H54 (cell line): ENCODE results near the gene TTYH2.

Experiments
- DNase-seq: peaks from one replicate; pipeline ENCODE4 v3.0.0; 2011; ENCODE audit warnings: low spot score, mixed read lengths; ENCODE audit not compliant: insufficient read length
- FAIRE-seq: peaks from 3 replicates; lab custom pipeline; 2011; peaks lifted over from hg19 to GRCh38; lab: Jason Lieb, UNC
- POLR2A ChIP-seq: IDR thresholded peaks from 2 replicates; pipeline ENCODE4 v1.6.1; 2011; ENCODE audit warnings: low read depth, mild to moderate bottlenecking, low read length

The TTYH2 gene

DNA sequence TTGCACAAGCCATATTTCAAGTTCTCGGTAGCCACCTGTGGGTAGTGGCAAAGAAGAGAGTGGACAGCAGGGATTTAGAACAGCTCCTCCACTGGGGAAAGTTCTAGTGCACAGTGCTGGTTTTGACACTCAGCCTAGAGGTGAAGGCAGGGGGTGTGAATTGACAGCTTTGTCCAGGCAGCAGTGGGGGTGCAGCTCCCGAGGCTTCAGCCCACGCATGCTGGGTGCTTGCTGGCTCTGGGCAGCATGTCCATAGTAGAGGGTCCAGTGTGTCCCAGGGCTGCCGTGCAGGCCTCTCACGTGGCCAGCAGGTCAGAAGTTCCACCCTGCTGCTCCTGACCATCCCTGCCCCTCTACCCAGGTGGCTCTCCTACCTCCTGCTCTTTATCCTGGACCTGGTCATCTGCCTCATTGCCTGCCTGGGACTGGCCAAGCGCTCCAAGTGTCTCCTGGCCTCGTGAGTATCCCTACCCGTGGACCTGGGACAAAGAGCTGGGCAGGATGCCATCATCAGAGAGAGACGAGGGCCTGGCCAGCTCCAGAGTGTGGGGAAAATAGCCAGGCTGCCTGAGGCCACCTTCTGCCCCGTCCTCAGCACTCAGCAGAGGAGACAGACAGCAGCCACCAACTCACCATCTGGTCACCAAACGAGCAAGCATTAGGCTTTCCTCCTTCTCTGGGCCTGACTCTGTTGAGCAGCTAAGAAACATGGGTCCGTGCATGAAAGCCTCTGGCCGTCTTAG is 29.8 kb downstream of the TTYH2 start:
- no peak for TF ChIP-seq POLR2A
- FAIRE-seq (no peak), DNase-seq (no peak)

DNA sequence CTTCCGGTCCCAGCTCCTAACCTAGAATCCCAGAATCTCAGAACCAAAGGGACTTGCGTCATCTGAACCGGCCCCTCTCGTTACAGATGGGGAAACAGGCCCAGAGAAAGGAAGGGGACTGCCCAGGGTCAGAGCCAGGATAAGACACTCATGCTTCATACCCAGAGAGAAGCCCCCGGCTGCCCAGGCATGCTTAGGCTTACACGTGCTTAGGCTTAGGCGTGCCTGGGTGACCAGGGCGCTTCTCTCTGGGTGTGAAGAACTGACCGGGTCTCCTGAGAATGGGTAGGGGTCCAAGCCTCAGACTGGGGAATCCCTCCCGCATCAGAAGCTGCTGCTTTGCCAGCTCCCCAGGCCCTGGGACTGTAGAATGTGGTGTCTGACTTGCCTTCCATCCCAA is 30.8 kb downstream of the TTYH2 start:
- DNase-seq (no peak), FAIRE-seq (no peak)
- TF ChIP-seq POLR2A: no peak

DNA sequence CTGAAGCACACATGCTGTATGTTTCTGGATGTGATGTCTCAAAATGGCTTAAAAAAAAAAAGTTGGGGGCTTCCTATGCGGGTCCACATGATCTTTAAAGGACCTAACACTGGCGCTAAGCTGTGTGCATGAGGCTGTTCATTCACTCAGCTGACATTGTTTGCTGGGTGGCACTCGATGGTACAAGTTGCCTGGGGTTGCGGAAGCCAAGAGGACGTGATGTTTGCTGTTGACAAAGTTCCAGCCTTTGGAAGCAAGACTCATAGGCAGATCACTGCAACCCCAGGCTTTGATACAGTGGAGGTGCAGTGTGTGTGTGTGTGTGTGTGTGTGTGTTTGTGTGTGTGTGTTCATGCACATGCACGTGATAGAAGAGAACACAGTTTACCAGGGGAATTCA is 31.2 kb downstream of the TTYH2 start:
- FAIRE-seq (no peak), DNase-seq (no peak)
- no peak for TF ChIP-seq POLR2A

- FAIRE-seq: no peak
- TF ChIP-seq POLR2A: no peak
- DNase-seq: no peak
Measured at GRCh38 chr17:74245145-74245831, 31.9 kb downstream of the TTYH2 start.

DNA sequence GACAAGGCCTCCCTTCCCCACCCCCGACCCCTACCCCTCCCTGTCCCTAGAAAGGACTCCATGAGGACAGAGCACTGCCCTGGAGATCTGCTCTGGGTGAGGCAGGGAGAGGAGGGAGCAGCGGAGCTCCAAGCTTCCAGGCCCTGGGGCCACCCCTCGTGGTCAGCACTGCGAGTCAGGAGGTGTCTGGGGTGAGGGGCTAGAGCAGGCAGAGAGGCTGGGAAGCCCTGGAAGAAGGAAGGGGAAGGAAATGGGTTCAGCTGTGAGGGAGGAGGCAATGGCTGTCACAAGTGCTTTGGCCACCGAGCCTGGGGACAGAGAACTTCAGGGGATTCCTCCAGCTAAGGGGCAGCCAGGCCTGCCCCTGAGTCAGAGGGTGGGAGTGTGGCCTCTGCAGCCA is 32.5 kb downstream of the TTYH2 start:
- DNase-seq (no peak), FAIRE-seq (no peak)
- no peak for TF ChIP-seq POLR2A

GRCh38 chr17:74249590-74250270 is 36.4 kb downstream of the TTYH2 start:
- DNase-seq: no peak
- FAIRE-seq: no peak
- no peak for TF ChIP-seq POLR2A

DNA sequence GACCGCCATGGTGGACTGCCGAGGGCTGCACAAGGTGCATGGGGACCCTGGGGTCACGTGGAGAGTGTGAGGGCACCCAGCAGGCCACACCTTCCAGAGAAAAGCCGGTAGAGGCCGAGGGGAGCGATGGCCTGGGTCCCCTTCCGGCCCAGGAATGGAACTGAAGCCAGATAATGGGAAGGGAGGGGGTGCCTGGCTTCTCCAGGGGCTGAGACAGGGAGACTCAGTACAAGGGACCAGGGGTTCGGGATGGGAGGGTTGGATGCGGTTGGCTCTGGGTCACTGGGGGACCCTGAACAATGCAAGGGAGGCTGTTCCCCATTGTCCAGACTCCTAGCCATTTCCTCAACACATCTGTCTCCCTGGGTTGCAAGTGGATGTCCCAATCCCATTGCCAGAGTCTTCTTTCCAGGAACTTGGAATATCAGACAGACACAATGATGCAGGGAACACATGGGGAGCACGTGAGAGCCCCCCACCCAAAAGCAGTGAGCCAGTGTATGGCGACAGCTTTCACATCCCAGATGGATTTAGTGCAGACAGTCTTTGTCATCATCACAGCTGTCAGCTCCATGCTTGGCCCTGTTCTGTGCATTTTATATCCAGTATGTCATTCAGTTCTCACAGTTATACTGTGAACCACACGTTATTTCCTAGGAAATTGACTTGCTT is 37.1 kb downstream of the TTYH2 start:
- FAIRE-seq: no peak
- TF ChIP-seq POLR2A: no peak
- no peak for DNase-seq

DNA sequence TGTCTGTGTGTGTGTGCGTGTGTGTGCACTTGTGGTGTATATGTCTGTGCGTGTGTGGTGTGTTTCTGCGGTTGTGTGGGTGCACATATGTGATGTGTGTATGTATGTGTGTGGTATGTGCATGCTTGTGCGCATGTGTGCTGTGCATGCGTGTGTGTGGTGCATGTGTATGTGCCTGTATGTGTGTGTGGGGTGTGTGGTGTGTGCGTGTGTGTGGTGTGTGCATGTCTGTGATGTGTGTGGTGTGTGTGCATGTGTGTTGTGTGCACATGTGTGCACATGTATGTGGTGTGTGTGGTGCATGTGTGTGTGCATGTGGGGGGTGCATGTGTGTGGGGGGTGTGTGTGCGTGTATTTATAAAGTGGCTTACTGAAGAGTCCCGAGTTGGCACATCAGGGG is 37.7 kb downstream of the TTYH2 start:
- no peak for TF ChIP-seq POLR2A
- no peak for FAIRE-seq

DNA sequence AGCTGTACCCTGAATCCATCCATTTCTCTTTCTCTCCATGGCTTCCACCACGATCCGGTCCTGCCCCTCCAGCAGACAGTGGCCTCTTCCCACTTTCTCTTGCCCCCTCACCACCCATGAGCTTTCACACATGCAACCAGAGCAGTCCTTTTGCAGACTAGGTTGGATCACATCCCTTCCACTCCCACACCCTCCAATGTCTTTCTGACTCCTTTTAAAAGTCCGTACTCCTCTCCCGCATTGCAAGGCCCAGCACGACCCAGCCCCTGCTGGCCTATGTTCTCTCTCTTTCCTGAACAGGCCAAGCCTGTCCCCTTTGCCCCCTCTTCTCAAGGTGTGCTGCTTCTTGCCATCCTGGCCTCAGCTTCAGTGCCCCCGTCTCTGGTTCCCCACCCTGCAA is 38.2 kb downstream of the TTYH2 start:
- DNase-seq (no peak), FAIRE-seq (no peak)
- TF ChIP-seq POLR2A: no peak

More for the DNA sequence above, 37.7 kb downstream of the TTYH2 start:
- no peak for DNase-seq

GRCh38 chr17:74252211-74252610 is 38.8 kb downstream of the TTYH2 start:
- no peak for TF ChIP-seq POLR2A
- FAIRE-seq (no peak), DNase-seq (no peak)

DNA sequence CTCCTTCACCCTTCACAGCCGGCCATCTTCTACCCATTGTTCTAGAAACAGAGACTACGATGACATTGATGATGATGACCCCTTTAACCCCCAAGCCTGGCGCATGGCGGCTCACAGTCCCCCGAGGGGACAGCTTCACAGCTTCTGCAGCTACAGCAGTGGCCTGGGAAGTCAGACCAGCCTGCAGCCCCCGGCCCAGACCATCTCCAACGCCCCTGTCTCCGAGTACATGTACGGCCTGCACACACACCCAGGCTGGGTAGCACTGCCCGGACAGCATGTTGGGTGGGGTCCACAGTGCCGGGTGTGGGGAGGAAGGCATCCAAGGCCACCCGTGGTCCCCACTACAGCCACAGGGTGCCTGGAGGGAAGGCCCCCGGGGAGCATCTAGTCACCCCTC is 39.7 kb downstream of the TTYH2 start:
- no peak for TF ChIP-seq POLR2A
- no peak for DNase-seq

GRCh38 chr17:74257311-74257710 is 43.9 kb downstream of the TTYH2 start:
- TF ChIP-seq POLR2A: no peak
- no peak for FAIRE-seq

More for the DNA sequence above, 39.7 kb downstream of the TTYH2 start:
- FAIRE-seq: no peak

DNA sequence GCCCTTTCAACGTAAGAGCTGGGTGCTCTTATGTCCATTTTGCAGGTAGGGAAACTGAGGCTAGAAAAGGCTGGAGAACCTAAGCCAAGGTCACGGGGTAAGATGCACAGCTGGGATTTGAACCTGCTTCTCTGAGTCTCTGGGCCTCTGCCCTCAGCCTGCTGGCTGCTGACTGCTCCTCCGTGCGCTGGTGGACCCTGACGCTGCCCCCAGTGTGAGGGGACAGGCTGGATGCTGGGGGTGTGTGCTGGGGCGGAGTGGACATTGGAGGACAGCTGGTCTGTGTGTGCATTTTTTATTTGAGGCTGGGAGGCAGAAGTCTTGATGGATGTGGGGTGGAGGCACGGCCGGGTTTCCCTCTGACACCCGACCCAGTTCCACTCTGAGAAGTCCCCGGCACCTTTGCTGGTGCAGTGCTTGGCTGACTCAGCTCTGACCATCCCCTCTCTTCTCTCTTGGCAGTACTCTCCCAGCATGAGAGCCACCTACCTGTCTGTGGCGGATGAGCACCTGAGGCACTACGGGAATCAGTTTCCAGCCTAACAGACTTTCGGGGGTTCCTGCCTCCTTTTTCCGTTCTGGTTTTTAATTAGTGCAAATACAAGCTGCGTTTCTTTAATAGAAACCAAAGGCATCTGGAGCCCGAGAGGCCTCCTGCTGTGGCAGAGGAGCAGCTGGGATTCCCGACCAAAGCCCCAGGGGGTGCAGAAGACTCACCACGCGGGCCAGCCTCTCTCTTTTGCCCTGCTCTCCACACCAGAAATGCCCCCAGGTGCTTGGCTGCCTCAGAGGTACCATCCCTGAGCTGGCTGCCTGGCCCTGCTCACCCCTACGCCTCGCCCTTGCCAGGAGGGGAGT is 46.5 kb downstream of the TTYH2 start:
- no peak for FAIRE-seq
- no peak for TF ChIP-seq POLR2A
- DNase-seq: no peak

More at GRCh38 chr17:74257311-74257710, 43.9 kb downstream of the TTYH2 start:
- no peak for DNase-seq
